HepG2 (cell line): ENCODE measurements around the gene ARHGAP26. TPM values are rescaled to one million over a fixed set of nuclear protein-coding genes. Genes with fewer than 3 reads are reported as not detected.
"Not testable (repeated sequence)": the region's sequence is repeated elsewhere in the genome, so short reads cannot be mapped to it uniquely, and the experiment has no call there.

Source experiments
- ATAC-seq: fragments of 200-7000 bp; cut with Tn5 transposase; 3 replicates; pipeline ENCODE4 v1.9.1; 2020; ENCODE audit warnings: mild to moderate bottlenecking, moderate library complexity
- BruUV-seq: library from RNA; stranded (reverse); fragments of 400-500 nt; replicated peaks from 2 replicates; lab custom pipeline; 2021; lab: Mats Ljungman, UMichigan
- CTCF ChIA-PET: fragments of 300-600 bp; formaldehyde crosslinking; extraction: SDS; loops from one replicate; lab custom pipeline; 2021; ENCODE audit warnings: low total read pairs, inconsistent platforms, low intra/inter-chr PET ratio; lab: Yijun Ruan, JAX
- POLR2A ChIA-PET: fragments of 350-600 bp; sonication (Branson Sonifier 250); formaldehyde crosslinking; loops from one replicate; lab custom pipeline; 2020; ENCODE audit warnings: antibody characterized with exemption, inconsistent platforms; lab: Yijun Ruan, JAX
- DNase-seq: peaks from one replicate; pipeline ENCODE4 v3.0.0-alpha.2; 2015; ENCODE audit warnings: low spot score
- FAIRE-seq: peaks from 3 replicates; lab custom pipeline; 2011; peaks lifted over from hg19 to GRCh38; lab: Jason Lieb, UNC
- H2AFZ ChIP-seq: one replicate; pipeline ENCODE4 v1.6.1; 2011; ENCODE audit warnings: low read length, inconsistent platforms
- H3K27ac ChIP-seq: fragments of 300-600 bp; 3 replicates; pipeline ENCODE4 v1.8.0; 2011; ENCODE audit warnings: mixed run types, mild to moderate bottlenecking, mixed read lengths, low read length, inconsistent platforms; ENCODE audit not compliant: insufficient read depth; ENCODE audit errors: extremely low read length
- H3K27me3 ChIP-seq, 2 experiments: fragments of 200-600 bp in 1 of 2; 2 replicates in 1 of 2; 3 replicates in 1 of 2; pipeline versions ENCODE4 v1.6.0 to v1.8.0; 2011; ENCODE audit warnings: low read length in 2 of 2, mild to moderate bottlenecking in 2 of 2, moderate library complexity in 2 of 2, inconsistent platforms in 1 of 2; ENCODE audit not compliant: insufficient read depth in 2 of 2, control insufficient read depth in 1 of 2
- H3K36me3 ChIP-seq, 2 experiments: fragments of 200-600 bp in 1 of 2; replicated peaks in 1 of 2; 2 replicates in 1 of 2; 3 replicates in 1 of 2; pipeline versions ENCODE4 v1.5.1 to v1.8.0; 2011; ENCODE audit warnings: low read length in 2 of 2, inconsistent platforms in 1 of 2; ENCODE audit not compliant: insufficient read depth in 2 of 2, control insufficient read depth in 1 of 2
- H3K4me1 ChIP-seq: 2 replicates; pipeline ENCODE4 v1.5.1; 2012; ENCODE audit warnings: low read length, inconsistent platforms; ENCODE audit not compliant: insufficient read depth
- H3K4me2 ChIP-seq: 2 replicates; pipeline ENCODE4 v1.6.0; 2011; ENCODE audit warnings: low read depth, low read length, inconsistent platforms
- H3K4me3 ChIP-seq, 3 experiments: fragments of 200-600 bp in 1 of 3; sonication (generic), shearing (Covaris generic) in 1 of 3; replicated peaks in 1 of 3; 2 replicates each; pipeline ENCODE4 v1.5.1; 2011 to 2016; ENCODE audit warnings: low read length in 3 of 3, inconsistent platforms in 2 of 3, low read depth in 2 of 3, mild to moderate bottlenecking in 2 of 3, control low read depth in 1 of 3, mixed read lengths in 1 of 3; ENCODE audit not compliant: insufficient read depth in 1 of 3
- H3K79me2 ChIP-seq: one replicate; pipeline ENCODE4 v1.6.1; 2011; ENCODE audit warnings: low read length, inconsistent platforms; ENCODE audit not compliant: insufficient read depth
- H3K9ac ChIP-seq: 2 replicates; pipeline ENCODE4 v1.6.0; 2011; ENCODE audit warnings: mild to moderate bottlenecking, low read depth, low read length, inconsistent platforms; ENCODE audit not compliant: insufficient read depth
- H3K9me3 ChIP-seq: 2 replicates; pipeline ENCODE4 v1.5.1; 2012; ENCODE audit warnings: mild to moderate bottlenecking, low read length
- H4K20me1 ChIP-seq: 2 replicates; pipeline ENCODE4 v1.6.0; 2011; ENCODE audit warnings: inconsistent platforms, mild to moderate bottlenecking, low read length, moderate library complexity; ENCODE audit not compliant: insufficient read depth
- WGBS: methylation state at CpG from one replicate; pipeline ENCODE4 v1.1.6; 2017; ENCODE audit warnings: low lambda C conversion rate; 5-methylcytosine and 5-hydroxymethylcytosine counted together
- in situ Hi-C: cut with HindIII; loops from 2 replicates; pipeline ENCODE4 v1.10.0; 2017; ENCODE audit warnings: low pct_unique_long_range_greater_than_20kb; ENCODE audit not compliant: extremely low pct_ligation_motif_present
- intact Hi-C: fragments of 100-400 bp; cut with micrococcal nuclease; formaldehyde crosslinking; loops from one replicate; pipeline ENCODE4 v1.10.0; 2022; ENCODE audit not compliant: unreplicated experiment
- polyA plus RNA-seq, 8 experiments: library from polyadenylated mRNA; depleted of rRNA in 3 of 8; stranded (reverse) in 7 of 8; unstranded in 1 of 8; fragments of >200 nt; fragmentation: Illumina TruSeq in 4 of 8; extraction: Trizol in 4 of 8; gene quantifications; 2 replicates each; pipeline versions ENCODE4 v1.2.1 to v1.2.3, GENCODE V29; 2011 to 2016; ENCODE audit warnings: low read depth in 4 of 8, missing spikeins in 1 of 8, mixed read lengths in 1 of 8; ENCODE audit not compliant: insufficient read depth in 1 of 8
- total RNA-seq, 5 experiments: library from RNA; depleted of rRNA; stranded (reverse); fragments of >200 nt; fragmentation: Illumina TruSeq; extraction: Trizol; gene quantifications; 2 replicates each; pipeline ENCODE4 v1.2.3, GENCODE V29; 2016; ENCODE audit warnings: low read depth in 1 of 5

The ARHGAP26 gene
- total and polyA plus RNA-seq, 2 of the 13 experiments (the other 11 are each of a cell fraction or from before 2014, with no cell fraction given): 9.6 to 18.2 TPM

DNA sequence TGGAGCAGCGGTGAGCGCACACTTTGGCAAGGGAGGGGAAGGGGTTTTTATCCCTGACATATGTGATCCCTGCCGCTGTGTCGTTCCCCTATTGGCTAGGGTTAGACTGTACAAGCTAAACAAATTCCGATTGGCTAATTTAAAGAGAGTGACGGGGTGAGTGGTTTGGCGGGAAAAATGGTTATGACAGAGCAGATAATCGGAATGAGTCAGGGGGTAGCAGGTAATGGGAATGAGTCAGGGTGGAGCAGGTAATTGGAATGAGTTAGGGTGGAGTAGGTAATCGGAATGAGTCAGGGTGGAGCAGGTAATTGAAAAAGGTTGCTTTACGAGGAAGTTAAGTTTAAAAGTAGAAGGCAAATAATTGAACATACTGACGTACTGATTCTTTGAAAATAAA lies 318.5 kb downstream of the ARHGAP26 start:
- H3K27ac ChIP-seq, in situ Hi-C loops, BruUV-seq, FAIRE-seq, H3K27me3 ChIP-seq, H3K9ac ChIP-seq, intact Hi-C loops, H4K20me1 ChIP-seq, CTCF ChIA-PET, H2AFZ ChIP-seq, H3K36me3 ChIP-seq, H3K9me3 ChIP-seq, H3K79me2 ChIP-seq, H3K4me3 ChIP-seq, ATAC-seq, H3K4me2 ChIP-seq, DNase-seq: not testable (repeated sequence)
- peaks cover 15% of the 10 kb centered on the region for H3K4me1 ChIP-seq
- POLR2A ChIA-PET: interaction anchor here (0.7 kb wide), 1 partner anchor 205 kb away, joined by 3 read pairs; no protein-coding TSS in a partner anchor
- WGBS: 97% methylated on average over 11 of the region's 11 CpGs

DNA sequence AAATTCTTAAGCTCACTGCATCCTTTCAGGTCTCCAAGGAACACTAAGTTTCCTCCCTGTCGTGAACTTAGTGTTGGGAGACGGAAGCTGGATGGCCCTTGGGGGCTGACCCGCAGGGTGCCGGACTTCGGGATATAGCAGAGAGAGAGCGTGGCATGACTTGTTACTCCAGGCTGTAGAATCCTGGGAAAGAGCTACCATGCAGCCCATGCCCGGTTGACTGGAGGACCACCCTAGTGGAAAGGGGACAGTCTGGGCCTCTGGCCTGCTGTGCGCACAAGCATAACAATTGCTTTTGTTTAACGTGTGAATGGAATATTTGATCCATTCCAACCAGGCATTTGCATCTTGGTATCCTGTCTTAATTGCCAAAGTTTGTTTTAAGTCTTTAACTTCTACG lies 319.9 kb downstream of the ARHGAP26 start:
- ATAC-seq, H3K9me3 ChIP-seq, H3K27me3 ChIP-seq, FAIRE-seq, H3K4me3 ChIP-seq, H3K36me3 ChIP-seq, intact Hi-C loops, H3K27ac ChIP-seq, in situ Hi-C loops, H3K4me2 ChIP-seq, H3K9ac ChIP-seq, POLR2A ChIA-PET, DNase-seq, H2AFZ ChIP-seq, CTCF ChIA-PET, H4K20me1 ChIP-seq, H3K79me2 ChIP-seq, BruUV-seq: not testable (repeated sequence)
- H3K4me1 ChIP-seq: peaks cover 14% of the 10 kb centered on the region
- WGBS: 99% methylated on average over 10 of the region's 10 CpGs

DNA sequence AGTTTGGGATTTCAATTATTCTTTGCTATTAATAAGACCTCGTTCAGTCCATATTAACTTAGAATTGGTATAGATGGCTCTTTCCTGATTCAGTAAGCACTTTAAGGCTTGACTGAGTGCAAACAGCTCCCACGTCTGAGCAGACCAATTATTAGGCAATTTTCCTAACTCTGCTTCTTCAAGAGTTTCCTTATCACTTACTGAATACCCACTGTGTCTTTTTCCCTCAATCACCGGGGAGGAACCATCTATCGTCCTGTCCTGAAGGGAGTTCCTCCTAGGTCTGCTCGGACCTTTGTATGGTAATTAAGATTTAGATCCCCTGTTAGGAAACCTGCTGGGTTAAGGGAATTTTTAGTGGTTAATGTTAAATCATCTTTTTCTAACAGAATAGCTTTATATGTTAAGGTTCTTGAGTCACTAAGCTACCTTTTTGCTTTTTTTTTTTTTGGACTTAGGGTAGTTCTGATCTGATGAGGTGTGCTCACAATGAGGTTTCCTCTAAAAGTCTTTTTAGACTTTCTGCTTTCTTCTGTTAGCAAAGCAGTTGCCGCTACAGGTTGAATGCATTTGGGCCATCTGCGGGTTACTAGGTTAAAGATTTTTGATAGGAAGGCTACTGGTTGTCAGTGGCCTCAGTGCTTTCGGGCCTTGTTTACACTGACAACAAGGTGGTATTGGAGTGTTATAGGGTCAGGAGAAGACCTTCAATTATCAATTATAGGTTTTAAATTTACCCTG lies 322.7 kb downstream of the ARHGAP26 start:
- H2AFZ ChIP-seq, H3K27ac ChIP-seq, H3K4me2 ChIP-seq, BruUV-seq, H3K4me3 ChIP-seq, DNase-seq, ATAC-seq, POLR2A ChIA-PET, H3K9ac ChIP-seq, in situ Hi-C loops, H3K79me2 ChIP-seq, H3K9me3 ChIP-seq, H3K27me3 ChIP-seq, CTCF ChIA-PET, H4K20me1 ChIP-seq, intact Hi-C loops, H3K4me1 ChIP-seq, H3K36me3 ChIP-seq, FAIRE-seq: not testable (repeated sequence)
- WGBS: 94% methylated on average over 8 of the region's 8 CpGs
